Fibroblast of the aortic adventitia (primary cell): ENCODE results near the gene REC8. TPM values are rescaled to one million over a fixed set of nuclear protein-coding genes. Genes with fewer than 3 reads are reported as not detected.

ENCODE experiments used
- DNase-seq: peaks from one replicate; pipeline ENCODE4 v3.0.0-alpha.2; 2010; ENCODE audit warnings: low read depth
- H3K4me3 ChIP-seq: 2 replicates; pipeline ENCODE4 v1.5.1; 2011; ENCODE audit warnings: low read depth, mild to moderate bottlenecking, control low read depth, low read length, moderate library complexity
- small RNA-seq: library from RNA; depleted of rRNA; stranded (forward); fragments of <200 nt; gene quantifications from one replicate; pipeline ENCODE3, GENCODE V24; 2012
- total RNA-seq: library from RNA; depleted of rRNA; stranded (reverse); fragments of >200 nt; gene quantifications from 2 replicates; pipeline ENCODE4 v1.2.3, GENCODE V29; 2012; ENCODE audit warnings: low replicate concordance
- TF ChIP-seq, protein P1 (sequence below): IDR thresholded peaks from 2 replicates; pipeline ENCODE4 v1.5.1; 2011; ENCODE audit warnings: mild to moderate bottlenecking, low read length, control low read depth, inconsistent platforms; ENCODE audit not compliant: insufficient read depth

Gene REC8
- total RNA-seq, 1 donor = 1.9 TPM

DNA sequence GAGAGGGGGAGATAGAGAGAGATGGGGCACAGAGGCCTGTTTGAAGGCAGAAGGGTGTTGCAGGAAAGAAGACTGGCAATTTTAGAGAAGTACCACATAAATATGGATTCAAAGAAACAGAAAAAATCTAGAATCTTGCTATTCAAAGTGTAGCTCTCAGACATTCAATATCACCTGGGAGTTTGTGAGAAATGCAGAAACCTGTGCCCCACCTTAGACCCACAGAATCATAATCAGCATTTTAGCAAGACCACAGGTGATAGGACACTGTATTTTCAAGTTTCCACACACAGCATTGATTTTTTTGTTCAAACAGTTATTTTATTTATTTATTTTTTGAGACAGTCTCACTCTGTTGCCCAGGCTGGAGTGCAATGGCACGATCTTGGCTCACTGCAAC, 57.0 kb downstream of the REC8 start:
- no peak for DNase-seq
- TF ChIP-seq, protein P1, sequence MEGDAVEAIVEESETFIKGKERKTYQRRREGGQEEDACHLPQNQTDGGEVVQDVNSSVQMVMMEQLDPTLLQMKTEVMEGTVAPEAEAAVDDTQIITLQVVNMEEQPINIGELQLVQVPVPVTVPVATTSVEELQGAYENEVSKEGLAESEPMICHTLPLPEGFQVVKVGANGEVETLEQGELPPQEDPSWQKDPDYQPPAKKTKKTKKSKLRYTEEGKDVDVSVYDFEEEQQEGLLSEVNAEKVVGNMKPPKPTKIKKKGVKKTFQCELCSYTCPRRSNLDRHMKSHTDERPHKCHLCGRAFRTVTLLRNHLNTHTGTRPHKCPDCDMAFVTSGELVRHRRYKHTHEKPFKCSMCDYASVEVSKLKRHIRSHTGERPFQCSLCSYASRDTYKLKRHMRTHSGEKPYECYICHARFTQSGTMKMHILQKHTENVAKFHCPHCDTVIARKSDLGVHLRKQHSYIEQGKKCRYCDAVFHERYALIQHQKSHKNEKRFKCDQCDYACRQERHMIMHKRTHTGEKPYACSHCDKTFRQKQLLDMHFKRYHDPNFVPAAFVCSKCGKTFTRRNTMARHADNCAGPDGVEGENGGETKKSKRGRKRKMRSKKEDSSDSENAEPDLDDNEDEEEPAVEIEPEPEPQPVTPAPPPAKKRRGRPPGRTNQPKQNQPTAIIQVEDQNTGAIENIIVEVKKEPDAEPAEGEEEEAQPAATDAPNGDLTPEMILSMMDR = no peak

More for the DNA sequence above, 57.0 kb downstream of the REC8 start:
- H3K4me3 ChIP-seq = no peak overlapping the region

Small RNA genes within 50 kb of the gene (small RNA-seq; reads per million reads assigned to genes)
- gene AL136295.4 (not detected), gene CHMP4A (not detected), gene IPO4 (not detected), gene IRF9 (not detected), gene MDP1 (not detected), gene RNA5SP383 (not detected)

Other genes starting within 250 kb of the REC8 start
- 21.4 and 58.4 TPM in 2 replicates for gene DHRS4, start 218.3 kb upstream of the REC8 start, total RNA-seq
- gene DHRS4L2, start 183.2 kb upstream of the REC8 start, total RNA-seq = 5.5 and 8.3 TPM in 2 replicates
- not detected in 2 replicates for gene CARMIL3, start 120.1 kb upstream of the REC8 start, total RNA-seq
- not detected in 2 replicates for gene CPNE6, start 100.5 kb upstream of the REC8 start, total RNA-seq
- 20.1 and 36.5 TPM in 2 replicates for gene PCK2, start 77.8 kb upstream of the REC8 start, total RNA-seq
- gene DCAF11, start 57.3 kb upstream of the REC8 start, total RNA-seq = 44.6 and 85.3 TPM in 2 replicates
- 0.90 and 4.1 TPM in 2 replicates for gene NRL, start 57.1 kb upstream of the REC8 start, total RNA-seq
- gene FITM1, start 41.4 kb upstream of the REC8 start, total RNA-seq = 0.18 TPM in 1 of 2 replicates, not detected in the other
- 84.8 and 117 TPM in 2 replicates for gene PSME1, start 35.9 kb upstream of the REC8 start, total RNA-seq
- 3.8 and 11.9 TPM in 2 replicates for gene EMC9, start 30.5 kb upstream of the REC8 start, total RNA-seq
- 33.4 and 78.3 TPM in 2 replicates for gene PSME2, start 25.5 kb upstream of the REC8 start, total RNA-seq
- gene RNF31, start 24.6 kb upstream of the REC8 start, total RNA-seq = 51.1 and 165 TPM in 2 replicates
- 43.8 and 63.1 TPM in 2 replicates for gene IRF9, start 10.8 kb upstream of the REC8 start, total RNA-seq
- 44.0 and 52.0 TPM in 2 replicates for gene IPO4, start 16.7 kb downstream of the REC8 start, total RNA-seq
- 50.9 and 73.9 TPM in 2 replicates for gene TM9SF1, start 23.4 kb downstream of the REC8 start, total RNA-seq
- gene TSSK4, start 33.6 kb downstream of the REC8 start, total RNA-seq = 0.27 TPM in 1 of 2 replicates, not detected in the other
- gene CHMP4A, start 41.4 kb downstream of the REC8 start, total RNA-seq = 70.7 and 159 TPM in 2 replicates
- 11.8 and 23.2 TPM in 2 replicates for gene MDP1, start 44.0 kb downstream of the REC8 start, total RNA-seq
- gene NEDD8, start 60.3 kb downstream of the REC8 start, total RNA-seq = 38.8 and 136 TPM in 2 replicates
- gene GMPR2, start 60.8 kb downstream of the REC8 start, total RNA-seq = 53.6 and 207 TPM in 2 replicates
- 53.0 and 60.5 TPM in 2 replicates for gene TINF2, start 70.5 kb downstream of the REC8 start, total RNA-seq
- 0.36 and 6.1 TPM in 2 replicates for gene TGM1, start 91.1 kb downstream of the REC8 start, total RNA-seq
- 21.2 and 26.7 TPM in 2 replicates for gene RABGGTA, start 99.5 kb downstream of the REC8 start, total RNA-seq
- 8.7 and 20.7 TPM in 2 replicates for gene DHRS1, start 127.7 kb downstream of the REC8 start, total RNA-seq
- 16.4 and 19.6 TPM in 2 replicates for gene NOP9, start 127.8 kb downstream of the REC8 start, total RNA-seq
- gene CIDEB, start 135.9 kb downstream of the REC8 start, total RNA-seq = 1.9 and 4.2 TPM in 2 replicates
- gene LTB4R2, start 138.1 kb downstream of the REC8 start, total RNA-seq = 3.5 and 18.6 TPM in 2 replicates
- 0.98 and 1.5 TPM in 2 replicates for gene LTB4R, start 139.4 kb downstream of the REC8 start, total RNA-seq
- 1.2 and 6.3 TPM in 2 replicates for gene ADCY4, start 163.0 kb downstream of the REC8 start, total RNA-seq
- gene RIPK3, start 167.9 kb downstream of the REC8 start, total RNA-seq = 0.99 and 3.0 TPM in 2 replicates
- 77.9 and 221 TPM in 2 replicates for gene NFATC4, start 196.1 kb downstream of the REC8 start, total RNA-seq
- 14.1 and 45.1 TPM in 2 replicates for gene NYNRIN, start 226.9 kb downstream of the REC8 start, total RNA-seq